ENCODE data around the gene NUDC. TPM values are rescaled to one million over a fixed set of nuclear protein-coding genes. Genes with fewer than 3 reads are reported as not detected.
A peak's percentile ranks its signal among the peaks of the same experiment; 100 is the strongest.

The NUDC gene
- total RNA-seq, 2 experiments from 2014 or later: 95.9 to 101 TPM

DNA sequence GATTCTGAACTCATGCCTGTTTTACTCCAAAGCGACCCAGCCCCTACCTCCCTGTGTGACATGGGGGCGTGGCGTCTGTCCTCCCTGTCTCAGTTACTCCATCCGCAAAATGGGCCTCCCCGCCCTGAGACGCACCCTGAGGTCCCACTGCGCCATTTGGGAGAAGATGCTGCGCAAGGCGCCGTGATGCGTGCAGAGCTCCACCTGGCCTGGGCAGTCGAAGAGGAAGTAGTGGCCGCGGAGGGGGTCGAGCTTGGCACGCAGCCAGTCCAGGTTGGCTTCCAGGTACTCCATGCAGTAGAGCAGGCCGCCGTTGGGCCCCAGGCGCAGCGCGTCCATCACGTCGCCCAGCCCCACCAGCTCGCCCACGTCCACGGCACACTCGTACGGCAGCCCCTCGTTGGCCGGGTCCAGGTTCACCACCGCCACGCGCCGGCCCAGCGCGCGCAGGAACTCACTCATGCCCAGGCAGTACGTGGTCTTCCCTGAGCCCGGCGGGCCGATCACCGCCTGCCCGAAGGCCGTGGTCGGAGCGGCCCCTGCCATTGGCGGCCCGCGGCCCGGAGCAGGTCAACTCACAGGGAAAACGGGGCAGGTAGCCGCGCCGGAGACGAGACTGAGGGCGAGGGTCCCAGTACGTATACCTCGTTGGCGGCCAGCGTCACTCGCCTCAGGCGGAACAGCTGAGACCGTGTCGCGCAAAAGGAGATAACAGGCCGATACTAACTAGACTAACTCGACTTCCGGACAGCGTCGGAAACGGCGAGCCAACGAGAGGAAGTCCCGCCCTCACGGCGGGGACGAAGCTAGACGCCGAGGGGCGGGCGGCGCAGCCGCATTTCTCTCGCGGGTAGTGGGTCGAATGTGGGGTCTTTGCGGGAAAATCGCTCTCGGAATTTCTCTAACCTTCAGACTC lies 31.7 kb upstream of the NUDC start, which contains the start of gene GPN2:
GPN2 (minus strand) TSS at position 733 of the 916 bp plus-strand sequence; CDS start at position 546, 187 bp downstream.
- no peaks in the 10 kb centered on the region for H3K27me3 Mint-ChIP-seq

GRCh38 chr1:26890467-26890796 lies 31.1 kb upstream of the NUDC start:
- ATAC-seq: peak; percentile 20
- Mint-ChIP-seq H3K4me3 (peak overlapping the region; percentile 92), H3K27me3 (no peaks in the 10 kb centered on the region), H3K27ac (peak overlapping the region; percentile 91), H3K4me1 (peaks cover 22% of the 10 kb centered on the region), H3K9me3 (ENCODE audit: low read depth) (no peaks in the 10 kb centered on the region), H3K36me3 (ENCODE audit: low read depth) (peaks cover 39% of the 10 kb centered on the region)
- intact Hi-C loops (cut with DNase I, micrococcal nuclease): loop anchor here (1.0 to 2.0 kb wide), 5 partner anchors 10 to 265 kb away; partner anchors contain the start of genes GPATCH3 (in 2 of the 2), NUDC (in 2 of the 2) and SLC9A1 (in 1 of the 2)
- CTCF ChIA-PET: interaction anchor here (0.6 to 2.4 kb wide), 11 partner anchors 8 to 306 kb away, joined by 3 to 20 read pairs (median 3); partner anchors contain the start of gene GPATCH3
- POLR2A ChIA-PET: interaction anchor here (0.5 to 2.6 kb wide), 14 partner anchors 10 to 1934 kb away, joined by 3 to 20 read pairs (median 4); partner anchors contain the start of genes DHDDS, GPATCH3 and NUDC
- DNase-seq: no peak

More for the DNA sequence above, 31.7 kb upstream of the NUDC start, which contains the start of gene GPN2:
- ChIA-PET CTCF (interaction anchor here (0.6 to 2.4 kb wide), 13 partner anchors 8 to 305 kb away, joined by 3 to 20 read pairs (median 3); partner anchors contain the start of gene GPATCH3), POLR2A (interaction anchor here (0.5 to 2.6 kb wide), 14 partner anchors 10 to 1358 kb away, joined by 3 to 20 read pairs (median 4); partner anchors contain the start of genes DHDDS, GPATCH3 and NUDC)
- Mint-ChIP-seq H3K36me3 (ENCODE audit: low read depth) (peaks cover 44% of the 10 kb centered on the region), H3K9me3 (ENCODE audit: low read depth) (no peaks in the 10 kb centered on the region), H3K27ac (peak within 1 kb of the TSS; percentile 91), H3K4me1 (peaks cover 22% of the 10 kb centered on the region), H3K4me3 (peak within 1 kb of the TSS; percentile 92)
- DNase-seq (peak; percentile 86), ATAC-seq (peak; percentile 97)
- intact Hi-C loops (cut with DNase I, micrococcal nuclease): loop anchor here (1.0 to 2.0 kb wide), 5 partner anchors 10 to 265 kb away; partner anchors contain the start of genes GPATCH3 (in 2 of the 2), NUDC (in 2 of the 2) and SLC9A1 (in 1 of the 2)

DNA sequence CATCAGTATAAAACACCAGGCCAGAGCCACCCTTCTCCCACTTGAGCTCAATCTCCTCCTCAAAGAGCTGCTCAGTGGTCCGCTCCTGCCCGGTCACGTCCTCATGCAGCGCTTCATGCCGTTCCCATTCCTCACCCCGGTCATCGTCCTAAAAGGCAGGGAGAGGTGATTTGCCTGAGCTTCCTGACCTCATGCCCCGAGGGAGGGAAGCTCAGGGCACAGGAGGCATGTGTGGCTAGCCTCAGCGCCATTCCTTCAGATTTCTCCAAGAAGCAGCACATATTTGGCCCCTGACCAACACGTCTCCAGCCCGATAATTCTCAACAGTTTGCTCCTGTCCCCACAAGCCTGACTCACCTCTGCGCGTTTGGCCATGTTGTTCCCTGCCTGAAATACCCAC lies 27.3 kb upstream of the NUDC start:
- H3K4me3 Mint-ChIP-seq: no peak overlapping the region
- peaks cover 13% of the 10 kb centered on the region for H3K4me1 Mint-ChIP-seq
- ATAC-seq: no peak
- peaks cover 23% of the 10 kb centered on the region for H3K36me3 Mint-ChIP-seq (ENCODE audit: low read depth)
- no peaks in the 10 kb centered on the region for H3K9me3 Mint-ChIP-seq (ENCODE audit: low read depth)
- ChIA-PET CTCF (interaction anchor here (0.5 to 1.4 kb wide), 4 partner anchors 15 to 267 kb away, joined by 3 read pairs; partner anchors contain the start of gene SFN), POLR2A (no interaction called here)
- DNase-seq: no peak
- no peaks in the 10 kb centered on the region for H3K27me3 Mint-ChIP-seq
- no peak overlapping the region for H3K27ac Mint-ChIP-seq
- intact Hi-C loops (cut with DNase I, micrococcal nuclease): no loop called here

DNA sequence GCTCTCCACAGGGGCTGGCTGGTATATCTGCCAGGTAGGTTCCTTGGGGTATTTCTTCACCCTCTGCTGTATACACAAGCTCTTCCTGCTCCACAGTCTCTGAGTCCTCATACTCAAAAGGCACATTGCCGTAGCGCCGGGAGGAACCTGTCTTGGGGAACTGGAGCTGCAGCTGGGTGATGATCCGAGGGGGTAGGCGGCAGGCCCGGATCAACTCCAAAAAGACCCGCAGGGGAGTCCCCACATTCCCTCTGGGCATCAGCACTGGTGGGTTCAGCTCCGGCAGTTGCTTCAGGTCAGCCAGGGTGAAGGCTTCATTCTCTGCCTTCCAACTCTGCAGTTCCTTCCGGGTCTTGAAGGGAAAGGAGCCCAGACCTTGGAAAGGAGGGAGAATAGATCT lies 24.2 kb upstream of the NUDC start:
- Mint-ChIP-seq H3K9me3 (ENCODE audit: low read depth) (no peaks in the 10 kb centered on the region), H3K36me3 (ENCODE audit: low read depth) (peaks cover 20% of the 10 kb centered on the region), H3K4me3 (no peak overlapping the region), H3K27me3 (no peaks in the 10 kb centered on the region), H3K27ac (no peak overlapping the region), H3K4me1 (peaks cover 17% of the 10 kb centered on the region)
- ChIA-PET CTCF (interaction anchor here (0.7 to 1.5 kb wide), 3 partner anchors 7 to 407 kb away, joined by 3 to 11 read pairs (median 3); partner anchors contain the start of gene GPN2), POLR2A (interaction anchor here (0.6 to 0.7 kb wide), 3 partner anchors 204 to 478 kb away, joined by 3 to 6 read pairs (median 5); no protein-coding TSS in a partner anchor)
- ATAC-seq: no peak
- no peak for DNase-seq
- intact Hi-C loops (cut with DNase I, micrococcal nuclease): no loop called here

- ATAC-seq (peak; percentile 93), DNase-seq (peak; percentile 95)
- H3K27me3 Mint-ChIP-seq: no peaks in the 10 kb centered on the region
- peak within 1 kb of the TSS; percentile 100 for H3K27ac Mint-ChIP-seq
- peak within 1 kb of the TSS; percentile 94 for H3K4me3 Mint-ChIP-seq
- H3K9me3 Mint-ChIP-seq (ENCODE audit: low read depth): no peaks in the 10 kb centered on the region
- H3K4me1 Mint-ChIP-seq: peaks cover 17% of the 10 kb centered on the region
- peaks cover 5% of the 10 kb centered on the region for H3K36me3 Mint-ChIP-seq (ENCODE audit: low read depth)
- intact Hi-C loops (cut with DNase I, micrococcal nuclease): loop anchor here (1.0 to 2.0 kb wide), 6 partner anchors 10 to 399 kb away; partner anchors contain the start of genes GPN2 (in 2 of the 2), NUDC (in 2 of the 2) and WDTC1 (in 1 of the 2)
- ChIA-PET CTCF (interaction anchor here (0.6 to 3.2 kb wide), 10 partner anchors 10 to 683 kb away, joined by 3 to 20 read pairs (median 4); partner anchors contain the start of genes GPN2 and NUDC), POLR2A (interaction anchor here (0.5 to 3.3 kb wide), 12 partner anchors 10 to 1747 kb away, joined by 3 to 18 read pairs (median 4); partner anchors contain the start of genes GPN2 and NUDC)
These were observed 21.3 kb upstream of the NUDC start, which contains the start of gene GPATCH3 for GRCh38 chr1:26900001-26900814. Gene GPATCH3, minus strand, starts transcription at chr1:26900467. Its CDS starts 25 bp downstream, at chr1:26900442.

DNA sequence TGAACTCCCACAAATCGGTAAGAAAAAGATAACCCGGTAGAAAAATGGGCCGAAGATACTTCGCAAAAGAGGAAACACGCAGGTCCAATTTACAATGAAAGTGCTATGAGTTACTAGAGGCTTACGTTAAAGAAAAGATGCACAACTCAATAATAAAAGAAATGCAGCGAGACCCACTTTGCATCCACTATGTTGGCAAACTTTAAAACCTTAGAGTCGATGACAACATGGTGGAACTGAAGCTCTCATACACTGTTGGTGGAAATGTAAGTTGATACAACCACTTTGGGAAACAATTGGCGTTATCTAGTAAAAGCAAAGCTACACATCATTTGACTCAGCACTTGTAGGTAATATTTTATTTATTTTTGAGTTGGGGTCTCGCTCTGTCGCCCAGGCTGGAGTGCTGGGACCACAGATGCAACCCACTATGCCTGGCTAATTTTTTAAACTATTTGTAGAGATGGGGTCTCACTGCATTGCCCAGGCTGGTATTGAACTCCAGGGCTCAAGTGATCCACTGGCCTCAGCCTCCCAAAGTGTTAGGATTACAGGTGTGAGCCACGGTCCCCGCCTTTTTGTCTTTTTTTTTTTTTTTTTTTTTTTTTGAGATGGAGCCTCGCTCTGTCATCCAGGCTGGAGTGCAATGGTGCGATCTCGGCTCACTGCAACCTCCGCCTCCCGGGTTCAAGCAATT lies 20.6 kb upstream of the NUDC start:
- Mint-ChIP-seq H3K27ac (peak overlapping the region; percentile 100), H3K4me3 (peak overlapping the region; percentile 94), H3K36me3 (ENCODE audit: low read depth) (peaks cover 3% of the 10 kb centered on the region), H3K27me3 (no peaks in the 10 kb centered on the region), H3K9me3 (ENCODE audit: low read depth) (no peaks in the 10 kb centered on the region), H3K4me1 (peaks cover 17% of the 10 kb centered on the region)
- ATAC-seq (no peak), DNase-seq (no peak)
- ChIA-PET CTCF (interaction anchor here (0.6 to 3.2 kb wide), 7 partner anchors 11 to 683 kb away, joined by 3 to 20 read pairs (median 3); partner anchors contain the start of genes GPN2 and NUDC), POLR2A (interaction anchor here (0.5 to 3.3 kb wide), 9 partner anchors 11 to 1746 kb away, joined by 3 to 18 read pairs (median 4); partner anchors contain the start of genes GPN2 and NUDC)
- intact Hi-C loops (cut with DNase I, micrococcal nuclease): loop anchor here (1.0 to 2.0 kb wide), 6 partner anchors 11 to 400 kb away; partner anchors contain the start of genes GPN2 (in 2 of the 2), NUDC (in 2 of the 2) and WDTC1 (in 1 of the 2)

DNA sequence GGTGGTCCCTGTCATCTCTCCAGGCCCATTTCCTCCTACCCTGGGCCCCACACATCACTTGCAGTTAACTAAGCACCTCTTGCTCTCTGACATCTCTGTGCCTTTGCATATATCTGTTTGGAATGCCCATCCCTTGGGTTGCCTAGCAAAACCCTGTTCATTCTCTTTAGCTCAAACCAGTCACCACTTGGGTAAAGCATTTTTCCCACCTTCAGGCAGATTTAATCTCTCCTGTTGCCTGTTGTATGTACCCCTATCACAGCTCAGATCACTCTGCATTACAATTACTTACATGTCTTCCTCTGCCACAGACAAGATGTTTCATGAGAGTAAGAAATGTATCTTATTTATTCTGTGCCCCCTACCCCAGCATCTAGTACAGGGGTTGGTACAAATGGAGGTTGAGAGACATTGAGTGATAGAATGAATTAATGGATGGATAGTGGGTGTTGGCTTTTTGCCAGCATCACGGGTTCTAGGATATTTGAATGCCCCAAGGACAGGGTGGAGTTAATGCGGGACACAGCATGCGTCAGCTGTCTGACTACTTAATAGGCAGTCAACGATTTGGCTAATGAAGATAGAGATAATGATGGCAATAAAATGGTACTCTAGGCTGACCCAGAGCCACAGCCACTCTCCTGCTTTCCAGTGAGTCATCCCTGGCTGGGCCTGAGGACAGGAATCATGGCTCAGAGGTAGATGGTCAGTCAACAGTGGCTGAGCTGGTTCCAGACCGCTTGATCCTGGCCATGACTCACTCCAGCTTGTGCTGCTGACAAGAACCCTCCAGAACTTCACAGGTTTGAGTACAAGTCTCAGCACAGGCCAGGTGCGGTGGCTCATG lies 14.2 kb upstream of the NUDC start:
- CTCF ChIA-PET: interaction anchor here (0.5 to 0.8 kb wide), 2 partner anchors 119 to 396 kb away, joined by 3 read pairs; no protein-coding TSS in a partner anchor
- Mint-ChIP-seq H3K27ac (no peak overlapping the region), H3K36me3 (ENCODE audit: low read depth) (no peaks in the 10 kb centered on the region), H3K4me3 (no peak overlapping the region), H3K4me1 (no peaks in the 10 kb centered on the region), H3K9me3 (ENCODE audit: low read depth) (no peaks in the 10 kb centered on the region), H3K27me3 (no peaks in the 10 kb centered on the region)
- intact Hi-C loops (cut with DNase I, micrococcal nuclease): no loop called here
- POLR2A ChIA-PET: interaction anchor here (1.0 kb wide), 1 partner anchor 17 kb away, joined by 3 read pairs; the partner anchor contains the start of gene GPN2
- ATAC-seq (no peak), DNase-seq (no peak)

DNA sequence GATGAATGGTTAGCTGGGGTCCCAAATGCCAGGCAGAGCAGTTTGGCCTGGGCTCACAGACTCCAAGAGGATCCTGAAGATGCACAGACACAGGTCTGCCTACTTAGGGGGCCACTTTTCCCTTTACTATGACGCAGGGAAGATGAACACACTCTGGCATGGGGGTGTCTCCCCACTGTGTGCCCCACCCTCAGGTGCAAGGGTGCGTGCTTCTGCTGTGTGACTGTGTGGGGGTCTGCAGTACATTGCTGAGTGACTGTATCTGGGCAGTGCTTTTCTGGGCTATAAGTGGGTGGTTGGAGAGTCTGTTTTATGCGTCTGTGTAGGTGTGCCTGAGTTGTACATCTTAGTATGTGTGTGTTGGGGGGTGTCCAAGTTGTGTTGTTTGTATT lies 11.6 kb upstream of the NUDC start:
- Mint-ChIP-seq H3K27ac (no peak overlapping the region), H3K9me3 (ENCODE audit: low read depth) (no peaks in the 10 kb centered on the region), H3K4me1 (no peaks in the 10 kb centered on the region), H3K36me3 (ENCODE audit: low read depth) (no peaks in the 10 kb centered on the region), H3K27me3 (no peaks in the 10 kb centered on the region), H3K4me3 (no peak overlapping the region)
- DNase-seq (no peak), ATAC-seq (no peak)
- ChIA-PET POLR2A (no interaction called here), CTCF (no interaction called here)
- intact Hi-C loops (cut with DNase I, micrococcal nuclease): no loop called here

- ATAC-seq (no peak), DNase-seq (no peak)
- intact Hi-C loops (cut with DNase I, micrococcal nuclease): no loop called here
- Mint-ChIP-seq H3K9me3 (ENCODE audit: low read depth) (no peaks in the 10 kb centered on the region), H3K4me3 (no peak overlapping the region), H3K4me1 (no peaks in the 10 kb centered on the region), H3K27me3 (no peaks in the 10 kb centered on the region), H3K36me3 (ENCODE audit: low read depth) (no peaks in the 10 kb centered on the region), H3K27ac (no peak overlapping the region)
- ChIA-PET CTCF (interaction anchor here (1.1 kb wide), 1 partner anchor 23 kb away, joined by 4 read pairs; no protein-coding TSS in a partner anchor), POLR2A (no interaction called here)
These were observed 11.0 kb upstream of the NUDC start for GRCh38 chr1:26910343-26911160.

Data from activated CD4-positive, alpha-beta T cell treated with anti-CD3 and anti-CD28 coated beads for 36 hours (primary cell).